IPS-NIHi11 (cell line): ENCODE measurements around the gene FAM98C.

Experiments used
- DNase-seq: peaks from one replicate; pipeline ENCODE4 v3.0.0; 2012; ENCODE audit warnings: mixed read lengths, low spot score

FAM98C gene

DNA sequence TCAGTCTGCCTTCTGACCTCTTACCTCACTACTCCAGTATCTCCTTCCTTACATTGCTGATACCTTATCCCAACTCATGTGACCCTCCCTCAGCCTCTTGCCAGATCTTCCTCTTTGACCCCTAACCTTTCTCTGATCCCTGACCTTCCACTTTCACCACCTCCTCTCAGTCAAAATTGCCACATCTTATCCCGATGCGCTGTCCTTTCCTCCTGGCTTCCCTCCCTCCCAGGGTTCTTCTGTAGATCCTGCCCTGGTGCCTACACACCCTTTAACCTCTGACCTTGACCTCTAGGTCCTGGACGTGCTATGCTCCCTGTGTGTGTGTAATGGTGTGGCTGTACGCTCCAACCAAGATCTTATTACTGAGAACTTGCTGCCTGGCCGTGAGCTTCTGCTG lies 54.3 kb downstream of the FAM98C start:
- no peak for DNase-seq

DNA sequence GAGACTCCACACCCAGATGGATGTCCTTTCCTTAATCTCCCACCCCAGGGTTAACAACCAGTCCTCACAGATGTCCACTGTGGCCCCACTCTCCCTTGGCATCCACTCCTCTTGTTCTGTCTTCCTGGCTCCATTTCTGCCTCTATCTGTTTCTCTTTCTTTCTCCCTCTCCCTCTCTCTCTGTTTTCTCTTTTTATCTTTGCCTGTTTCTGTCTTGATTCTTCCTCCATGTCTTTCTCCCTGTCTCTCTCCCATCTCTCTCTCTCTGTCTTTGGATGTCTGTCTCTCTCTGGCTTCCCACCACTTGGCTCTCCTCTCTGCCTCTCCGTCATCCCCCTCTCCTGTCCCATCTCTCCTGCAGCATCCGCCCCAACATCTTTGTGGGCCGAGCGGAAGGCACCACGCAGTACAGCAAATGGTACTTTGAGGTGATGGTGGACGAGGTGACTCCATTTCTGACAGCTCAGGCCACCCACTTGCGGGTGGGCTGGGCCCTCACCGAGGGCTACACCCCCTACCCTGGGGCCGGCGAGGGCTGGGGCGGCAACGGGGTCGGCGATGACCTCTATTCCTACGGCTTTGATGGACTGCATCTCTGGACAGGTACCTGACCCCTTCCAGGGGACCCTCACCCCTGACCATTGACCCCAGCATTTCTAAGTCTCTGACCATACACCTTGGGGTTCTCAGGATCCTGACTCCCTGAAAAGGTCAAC lies 55.0 kb downstream of the FAM98C start:
- DNase-seq = no peak
